Heart left ventricle (tissue), 13 donors: ENCODE measurements around the gene FSTL4.

Source experiments
- CTCF ChIP-seq, 12 donors: fragments of 200-600 bp; sonication (generic) in 4 of 12; IDR thresholded peaks; one replicate each; pipeline versions ENCODE4 v1.5.0 to v1.8.0; 2018 to 2022; ENCODE audit warnings: antibody characterized with exemption in 12 of 12, mild to moderate bottlenecking in 5 of 12
- POLR2A ChIP-seq, 2 donors: fragments of 450-650 bp; IDR thresholded peaks; one replicate each; pipeline ENCODE4 v1.6.1; 2017; ENCODE audit warnings: antibody characterized with exemption in 2 of 2, mild to moderate bottlenecking in 2 of 2, moderate library complexity in 2 of 2
- donor health status: ischemic (EF 13 %, LVEDD 7.1; RV severe dilation, severe dysfunction).
- donor health status: DM: no; HTN: yes; CAD: no.
- donor health status: DM: no; HTN: no; CAD: no.
- donor health status: ischemic (EF 25% LVEDD 6.9; RV normal size, moderate dysfunction).
- donor health status: ischemic (EF 25% LVEDD 5.7; RV mildly dilated, moderate dysfunction).
- donor health status: ischemic (EF 35%, LVEDD 5.7; RV mildly dilated, moderate dysfunction).
- donor health status: nonischemic (EF 11% LVEDD 7.7; RV severe dilation, severe dysfunction).
- donor health status: DM: yes; HTN: yes; CAD: no.
- donor health status: PGD.
- donor health status: ischemic (EF 29% LVEDD 5.4; RV normal size, mild dysfunction).
- donor health status: nonischemic (EF 23%, LVEDD 6.1; RV moderate dilation, normal function).

- no peak for TF ChIP-seq CTCF (IDR thresholded peaks at IDR 0.05)
- no peak for TF ChIP-seq POLR2A (IDR thresholded peaks at IDR 0.05)
These were observed 393.0 kb downstream of the FSTL4 start for GRCh38 chr5:133219296-133219695.
